ENCODE measurements around the gene CDH13.

GRCh38 chr16:83842291-83842690, 1215.5 kb downstream of the CDH13 start:
- TF ChIP-seq CTCF (IDR thresholded peaks at IDR 0.05) (no peak), ZFX (IDR thresholded peaks at IDR 0.05; ENCODE audit: borderline replicate concordance) (no peak)
